Transverse colon (tissue), 4 donors: Measurements from ENCODE around the gene KIAA1958.

Experiments
- CTCF ChIP-seq, 5 experiments: fragments of 200-600 bp in 3 of 5; fragments of 450-650 bp in 2 of 5; sonication (generic) in 3 of 5; IDR thresholded peaks; 1 replicate in 2 of 5; 2 replicates in 3 of 5; pipeline ENCODE4 v1.5.1; 2016 to 2017; ENCODE audit warnings: antibody characterized with exemption in 5 of 5, inconsistent platforms in 3 of 5, mild to moderate bottlenecking in 2 of 5, moderate library complexity in 1 of 5
- EP300 ChIP-seq: sonication (generic); formaldehyde crosslinking; IDR thresholded peaks from one replicate; pipeline ENCODE4 v1.6.1; 2017; ENCODE audit warnings: antibody characterized with exemption, low read depth
- POLR2AphosphoS5 ChIP-seq, 3 donors: sonication (generic); formaldehyde crosslinking; IDR thresholded peaks; one replicate each; pipeline ENCODE4 v1.6.1; 2016; ENCODE audit warnings: antibody characterized with exemption in 3 of 3

- TF ChIP-seq CTCF (IDR thresholded peaks at IDR 0.05): no peak
- TF ChIP-seq POLR2AphosphoS5 (IDR thresholded peaks at IDR 0.05): no peak
- TF ChIP-seq EP300: no peak
Measured at GRCh38 chr9:112493393-112494137, 6.9 kb downstream of the KIAA1958 start.
